Muscle layer of colon (tissue), 2 donors: ENCODE results near the gene SYMPK.

Source experiments
- H3K27ac ChIP-seq: one replicate; pipeline ENCODE4 v1.7.0; 2013; ENCODE audit warnings: low read depth, mild to moderate bottlenecking, low read length, moderate library complexity
- H3K27me3 ChIP-seq, 2 donors: one replicate each; pipeline ENCODE4 v1.7.0; 2013; ENCODE audit warnings: low read length in 2 of 2, mild to moderate bottlenecking in 2 of 2; ENCODE audit not compliant: insufficient read depth in 2 of 2, control insufficient read depth in 1 of 2
- H3K36me3 ChIP-seq: one replicate; pipeline ENCODE4 v1.7.0; 2013; ENCODE audit warnings: mild to moderate bottlenecking, low read length; ENCODE audit not compliant: insufficient read depth
- H3K4me1 ChIP-seq: one replicate; pipeline ENCODE4 v1.7.0; 2013; ENCODE audit warnings: mild to moderate bottlenecking, low read length; ENCODE audit not compliant: insufficient read depth
- H3K4me3 ChIP-seq, 2 donors: one replicate each; pipeline ENCODE4 v1.7.0; 2013; ENCODE audit warnings: low read length in 2 of 2, low read depth in 1 of 2, mild to moderate bottlenecking in 1 of 2, moderate library complexity in 1 of 2
- H3K9ac ChIP-seq: one replicate; pipeline ENCODE4 v1.7.0; 2013; ENCODE audit warnings: low read length
- H3K9me3 ChIP-seq: one replicate; pipeline ENCODE4 v1.7.0; 2013; ENCODE audit warnings: mild to moderate bottlenecking, low read length
- donor health status: abdominal sarcoma.
- donor health status: Adenocarcinoma of cecum.

SYMPK gene

GRCh38 chr19:45770192-45771101 is 92.5 kb downstream of the SYMPK start:
- Histone ChIP-seq H3K9me3 (no peaks in the 10 kb centered on the region), H3K9ac (no peak overlapping the region), H3K27me3 (no peaks in the 10 kb centered on the region), H3K27ac (peak overlapping the region; percentile 80), H3K4me1 (peaks cover 19% of the 10 kb centered on the region), H3K36me3 (peaks cover 27% of the 10 kb centered on the region), H3K4me3 (peak overlapping the region; percentile 28 to 60)

GRCh38 chr19:45769821-45770191 is 93.1 kb downstream of the SYMPK start:
- Histone ChIP-seq H3K9me3 (no peaks in the 10 kb centered on the region), H3K36me3 (peaks cover 24% of the 10 kb centered on the region), H3K4me1 (peaks cover 26% of the 10 kb centered on the region), H3K4me3 (peak overlapping the region; percentile 18 to 60), H3K27ac (peak overlapping the region; percentile 80), H3K27me3 (no peaks in the 10 kb centered on the region), H3K9ac (peak overlapping the region; percentile 2)

- no peaks in the 10 kb centered on the region for H3K27me3 ChIP-seq
These were observed 93.8 kb downstream of the SYMPK start, which contains the start of gene SIX5 for GRCh38 chr19:45768984-45769782. Gene SIX5 (minus strand): TSS chr19:45769252. CDS start chr19:45768844, 408 bp downstream.

GRCh38 chr19:45768655-45768983 is 94.3 kb downstream of the SYMPK start:
- H3K4me1 ChIP-seq: peaks cover 37% of the 10 kb centered on the region

More at GRCh38 chr19:45768984-45769782, 93.8 kb downstream of the SYMPK start, which contains the start of gene SIX5:
- Histone ChIP-seq H3K4me1 (peaks cover 32% of the 10 kb centered on the region), H3K9me3 (no peaks in the 10 kb centered on the region), H3K9ac (peak within 1 kb of the TSS; percentile 88), H3K27ac (peak within 1 kb of the TSS; percentile 99), H3K36me3 (peaks cover 19% of the 10 kb centered on the region), H3K4me3 (peak within 1 kb of the TSS; percentile 81 to 87)

GRCh38 chr19:45767881-45768654 is 94.9 kb downstream of the SYMPK start:
- Histone ChIP-seq H3K4me3 (peak overlapping the region; percentile 81 to 87), H3K27me3 (no peaks in the 10 kb centered on the region), H3K9me3 (no peaks in the 10 kb centered on the region), H3K4me1 (peaks cover 43% of the 10 kb centered on the region), H3K9ac (peak overlapping the region; percentile 88), H3K27ac (peak overlapping the region; percentile 92), H3K36me3 (peaks cover 13% of the 10 kb centered on the region)

More at GRCh38 chr19:45768655-45768983, 94.3 kb downstream of the SYMPK start:
- Histone ChIP-seq H3K4me3 (peak overlapping the region; percentile 80 to 87), H3K9ac (peak overlapping the region; percentile 88), H3K27me3 (no peaks in the 10 kb centered on the region), H3K27ac (peak overlapping the region; percentile 99), H3K36me3 (peaks cover 19% of the 10 kb centered on the region), H3K9me3 (no peaks in the 10 kb centered on the region)

GRCh38 chr19:45767410-45767880 is 95.5 kb downstream of the SYMPK start:
- Histone ChIP-seq H3K9me3 (no peaks in the 10 kb centered on the region), H3K27me3 (no peaks in the 10 kb centered on the region), H3K4me3 (peak overlapping the region; percentile 81 to 87), H3K4me1 (peaks cover 43% of the 10 kb centered on the region), H3K27ac (peak overlapping the region; percentile 92), H3K9ac (peak overlapping the region; percentile 74), H3K36me3 (peaks cover 7% of the 10 kb centered on the region)

- Histone ChIP-seq H3K4me1 (peaks cover 43% of the 10 kb centered on the region), H3K27me3 (no peaks in the 10 kb centered on the region)
These were observed 96.0 kb downstream of the SYMPK start for GRCh38 chr19:45766869-45767346.

GRCh38 chr19:45766296-45766868 is 96.6 kb downstream of the SYMPK start:
- H3K9ac ChIP-seq: peak overlapping the region; percentile 74
- no peaks in the 10 kb centered on the region for H3K27me3 ChIP-seq
- H3K27ac ChIP-seq: peak overlapping the region; percentile 92
- peak overlapping the region; percentile 81 to 87 for H3K4me3 ChIP-seq
- H3K36me3 ChIP-seq: no peaks in the 10 kb centered on the region
- H3K4me1 ChIP-seq: peaks cover 42% of the 10 kb centered on the region
- no peaks in the 10 kb centered on the region for H3K9me3 ChIP-seq

More at GRCh38 chr19:45766869-45767346, 96.0 kb downstream of the SYMPK start:
- H3K9ac ChIP-seq: peak overlapping the region; percentile 74
- peaks cover 2% of the 10 kb centered on the region for H3K36me3 ChIP-seq
- H3K9me3 ChIP-seq: no peaks in the 10 kb centered on the region
- H3K27ac ChIP-seq: peak overlapping the region; percentile 92
- H3K4me3 ChIP-seq: peak overlapping the region; percentile 81 to 87

GRCh38 chr19:45765702-45766295 is 97.1 kb downstream of the SYMPK start:
- Histone ChIP-seq H3K27me3 (no peaks in the 10 kb centered on the region), H3K9ac (no peak overlapping the region), H3K4me3 (peak overlapping the region in 1 of 2 donors; percentile 81), H3K36me3 (no peaks in the 10 kb centered on the region), H3K4me1 (peaks cover 36% of the 10 kb centered on the region), H3K9me3 (no peaks in the 10 kb centered on the region), H3K27ac (peak overlapping the region; percentile 92)
